Measurements from ENCODE around the gene NID1.
"Not testable (repeated sequence)": the region's sequence is repeated elsewhere in the genome, so short reads cannot be mapped to it uniquely, and the experiment has no call there.

NID1 gene

GRCh38 chr1:236091933-236092318 is 27.0 kb upstream of the NID1 start:
- no peak for DNase-seq

GRCh38 chr1:236090741-236091147 is 25.9 kb upstream of the NID1 start:
- DNase-seq, result no peak

GRCh38 chr1:236089046-236089773 is 24.3 kb upstream of the NID1 start:
- DNase-seq, result no peak

- DNase-seq, result no peak
Measured at GRCh38 chr1:236086537-236086936, 21.6 kb upstream of the NID1 start.

- DNase-seq, result no peak
Measured at GRCh38 chr1:236085545-236086159, 20.8 kb upstream of the NID1 start.

- DNase-seq, result no peak
Measured at GRCh38 chr1:236084386-236084730, 19.5 kb upstream of the NID1 start.

- DNase-seq, result no peak
Measured at GRCh38 chr1:236083650-236084385, 18.9 kb upstream of the NID1 start.

GRCh38 chr1:236082526-236082925 is 17.6 kb upstream of the NID1 start:
- DNase-seq, result no peak

GRCh38 chr1:236081546-236082227 is 16.8 kb upstream of the NID1 start:
- DNase-seq, result no peak

GRCh38 chr1:236079703-236080102 is 14.8 kb upstream of the NID1 start:
- no peak for DNase-seq

- no peak for DNase-seq
Measured at GRCh38 chr1:236078993-236079392, 14.1 kb upstream of the NID1 start.

- not testable (repeated sequence) for DNase-seq
Measured at GRCh38 chr1:236078077-236078476, 13.2 kb upstream of the NID1 start.

GRCh38 chr1:236075848-236076247 is 11.0 kb upstream of the NID1 start:
- DNase-seq, result no peak

- DNase-seq, result no peak
Measured at GRCh38 chr1:236073307-236073897, 8.5 kb upstream of the NID1 start.

GRCh38 chr1:236072001-236072400 is 7.1 kb upstream of the NID1 start:
- no peak for DNase-seq

GRCh38 chr1:236070753-236071152 is 5.9 kb upstream of the NID1 start:
- no peak for DNase-seq

GRCh38 chr1:236069796-236070195 is 4.9 kb upstream of the NID1 start:
- DNase-seq, result no peak

GRCh38 chr1:236067854-236068454 is 3.1 kb upstream of the NID1 start:
- DNase-seq, result no peak

- DNase-seq, result peak; percentile 75
Measured at GRCh38 chr1:236066828-236067386, 2.0 kb upstream of the NID1 start.

GRCh38 chr1:236066054-236066453 is 1.2 kb upstream of the NID1 start:
- no peak for DNase-seq

- no peak for DNase-seq
Measured at GRCh38 chr1:236065509-236066005, 667 bp upstream of the NID1 start.

All from hematopoietic multipotent progenitor cell treated with erythropoietin and hydrocortisone succinate and interleukin-3 and kit ligand, for 6 days (in vitro differentiated cells).